ENCODE data around the gene DOCK4. TPM values are rescaled to one million over a fixed set of nuclear protein-coding genes. Genes with fewer than 3 reads are reported as not detected.

Gene DOCK4
- total and polyA plus RNA-seq, 2 donors from 2014 or later: 3.2 to 38.9 TPM

- Histone ChIP-seq H3K4me1 (ENCODE audit: control insufficient read depth in 2 of 3, insufficient read depth in 2 of 3, low read depth in 1 of 3, low read length in 3 of 3) (no peaks in the 10 kb centered on the region), H3K27me3 (ENCODE audit: control insufficient read depth, insufficient read depth, low read length) (no peaks in the 10 kb centered on the region), H3K27ac (ENCODE audit: low read depth in 2 of 2, low read length in 2 of 2) (no peak overlapping the region), H3K9me3 (ENCODE audit: control insufficient read depth in 2 of 3, insufficient read depth in 1 of 3, low read length in 3 of 3) (no peaks in the 10 kb centered on the region), H3K4me3 (ENCODE audit: low read length in 3 of 3) (no peak overlapping the region), H3K9ac (ENCODE audit: low read length in 3 of 3) (no peak overlapping the region), H3K36me3 (ENCODE audit: control insufficient read depth in 2 of 3, insufficient read depth in 3 of 3, low read length in 3 of 3) (no peaks in the 10 kb centered on the region)
- intact Hi-C loops (cut with DNase I): no loop called here
- DNase-seq: no peak
- FAIRE-seq: no peak
- TF ChIP-seq, protein P1, sequence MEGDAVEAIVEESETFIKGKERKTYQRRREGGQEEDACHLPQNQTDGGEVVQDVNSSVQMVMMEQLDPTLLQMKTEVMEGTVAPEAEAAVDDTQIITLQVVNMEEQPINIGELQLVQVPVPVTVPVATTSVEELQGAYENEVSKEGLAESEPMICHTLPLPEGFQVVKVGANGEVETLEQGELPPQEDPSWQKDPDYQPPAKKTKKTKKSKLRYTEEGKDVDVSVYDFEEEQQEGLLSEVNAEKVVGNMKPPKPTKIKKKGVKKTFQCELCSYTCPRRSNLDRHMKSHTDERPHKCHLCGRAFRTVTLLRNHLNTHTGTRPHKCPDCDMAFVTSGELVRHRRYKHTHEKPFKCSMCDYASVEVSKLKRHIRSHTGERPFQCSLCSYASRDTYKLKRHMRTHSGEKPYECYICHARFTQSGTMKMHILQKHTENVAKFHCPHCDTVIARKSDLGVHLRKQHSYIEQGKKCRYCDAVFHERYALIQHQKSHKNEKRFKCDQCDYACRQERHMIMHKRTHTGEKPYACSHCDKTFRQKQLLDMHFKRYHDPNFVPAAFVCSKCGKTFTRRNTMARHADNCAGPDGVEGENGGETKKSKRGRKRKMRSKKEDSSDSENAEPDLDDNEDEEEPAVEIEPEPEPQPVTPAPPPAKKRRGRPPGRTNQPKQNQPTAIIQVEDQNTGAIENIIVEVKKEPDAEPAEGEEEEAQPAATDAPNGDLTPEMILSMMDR (IDR thresholded peaks at IDR 0.05; ENCODE audit: borderline replicate concordance, extremely low read depth, insufficient read depth): no peak
Measured at GRCh38 chr7:112022128-112022527, 184.1 kb downstream of the DOCK4 start.

DNA sequence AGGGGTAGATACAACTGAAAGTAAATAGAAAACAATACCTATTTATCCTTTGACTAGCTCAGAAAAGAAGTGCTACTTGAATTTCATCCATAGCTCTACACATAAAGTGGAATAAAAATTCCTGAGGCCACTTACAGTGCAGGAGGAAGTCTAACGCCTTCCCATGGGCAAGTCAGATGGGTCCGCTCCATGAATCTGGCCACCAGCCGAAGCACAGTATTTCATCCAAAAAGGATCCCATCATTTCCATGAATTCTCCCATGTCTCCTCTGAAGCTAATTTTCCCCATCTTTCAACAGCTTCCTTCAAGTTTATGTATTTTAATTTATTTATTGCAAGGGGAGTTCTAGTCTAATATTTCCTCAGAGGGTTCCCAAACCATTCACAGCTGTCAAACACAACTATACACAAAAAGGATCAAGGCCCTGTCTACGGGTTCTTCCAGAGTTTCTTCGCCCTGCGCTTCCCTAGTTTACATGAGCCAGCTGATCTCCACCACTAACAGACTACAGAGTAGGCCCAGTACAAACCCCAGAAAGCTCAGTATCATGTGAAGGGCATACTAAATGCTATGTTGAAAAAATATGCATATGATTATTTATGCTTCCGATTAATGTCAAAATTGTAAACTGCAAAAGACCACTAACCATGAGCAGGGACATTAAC, 184.7 kb downstream of the DOCK4 start:
- TF ChIP-seq, protein P1 (IDR thresholded peaks at IDR 0.05; ENCODE audit: borderline replicate concordance, extremely low read depth, insufficient read depth): no peak
- H3K9ac ChIP-seq (ENCODE audit: low read length in 3 of 3): no peak overlapping the region
- DNase-seq (peak in 1 of 5 donors; percentile 60), FAIRE-seq (no peak)
- H3K4me1 ChIP-seq (ENCODE audit: control insufficient read depth in 2 of 3, insufficient read depth in 2 of 3, low read depth in 1 of 3, low read length in 3 of 3): no peaks in the 10 kb centered on the region
- H3K27ac ChIP-seq (ENCODE audit: low read depth in 2 of 2, low read length in 2 of 2): no peak overlapping the region
- H3K27me3 ChIP-seq (ENCODE audit: control insufficient read depth, insufficient read depth, low read length): no peaks in the 10 kb centered on the region
- no peaks in the 10 kb centered on the region for H3K36me3 ChIP-seq (ENCODE audit: control insufficient read depth in 2 of 3, insufficient read depth in 3 of 3, low read length in 3 of 3)
- no peak overlapping the region for H3K4me3 ChIP-seq (ENCODE audit: low read length in 3 of 3)
- H3K9me3 ChIP-seq (ENCODE audit: control insufficient read depth in 2 of 3, insufficient read depth in 1 of 3, low read length in 3 of 3): no peaks in the 10 kb centered on the region
- intact Hi-C loops (cut with DNase I): no loop called here

GRCh38 chr7:112020800-112021199, 185.4 kb downstream of the DOCK4 start:
- DNase-seq (no peak), FAIRE-seq (no peak)
- no peaks in the 10 kb centered on the region for H3K27me3 ChIP-seq (ENCODE audit: control insufficient read depth, insufficient read depth, low read length)
- H3K9me3 ChIP-seq (ENCODE audit: control insufficient read depth in 2 of 3, insufficient read depth in 1 of 3, low read length in 3 of 3): no peaks in the 10 kb centered on the region
- TF ChIP-seq, protein P1 (IDR thresholded peaks at IDR 0.05; ENCODE audit: borderline replicate concordance, extremely low read depth, insufficient read depth): no peak
- H3K4me3 ChIP-seq (ENCODE audit: low read length in 3 of 3): no peak overlapping the region
- H3K4me1 ChIP-seq (ENCODE audit: control insufficient read depth in 2 of 3, insufficient read depth in 2 of 3, low read depth in 1 of 3, low read length in 3 of 3): no peaks in the 10 kb centered on the region
- H3K9ac ChIP-seq (ENCODE audit: low read length in 3 of 3): no peak overlapping the region
- H3K27ac ChIP-seq (ENCODE audit: low read depth in 2 of 2, low read length in 2 of 2): no peak overlapping the region
- no peaks in the 10 kb centered on the region for H3K36me3 ChIP-seq (ENCODE audit: control insufficient read depth in 2 of 3, insufficient read depth in 3 of 3, low read length in 3 of 3)
- intact Hi-C loops (cut with DNase I): no loop called here

GRCh38 chr7:112019932-112020331, 186.3 kb downstream of the DOCK4 start:
- intact Hi-C loops (cut with DNase I): no loop called here
- DNase-seq: no peak
- no peak overlapping the region for H3K9ac ChIP-seq (ENCODE audit: low read length in 3 of 3)
- no peaks in the 10 kb centered on the region for H3K36me3 ChIP-seq (ENCODE audit: control insufficient read depth in 2 of 3, insufficient read depth in 3 of 3, low read length in 3 of 3)
- H3K27ac ChIP-seq (ENCODE audit: low read depth in 2 of 2, low read length in 2 of 2): no peak overlapping the region
- TF ChIP-seq, protein P1 (IDR thresholded peaks at IDR 0.05; ENCODE audit: borderline replicate concordance, extremely low read depth, insufficient read depth): no peak
- H3K27me3 ChIP-seq (ENCODE audit: control insufficient read depth, insufficient read depth, low read length): no peaks in the 10 kb centered on the region
- FAIRE-seq: no peak
- H3K4me3 ChIP-seq (ENCODE audit: low read length in 3 of 3): no peak overlapping the region
- no peaks in the 10 kb centered on the region for H3K4me1 ChIP-seq (ENCODE audit: control insufficient read depth in 2 of 3, insufficient read depth in 2 of 3, low read depth in 1 of 3, low read length in 3 of 3)
- H3K9me3 ChIP-seq (ENCODE audit: control insufficient read depth in 2 of 3, insufficient read depth in 1 of 3, low read length in 3 of 3): no peaks in the 10 kb centered on the region

All from kidney (tissue), 14 donors.